ENCODE measurements around the gene ZNF385B.
"Not testable (repeated sequence)": the region's sequence is repeated elsewhere in the genome, so short reads cannot be mapped to it uniquely, and the experiment has no call there.

Gene ZNF385B

GRCh38 chr2:179495315-179495714 lies 366.1 kb downstream of the ZNF385B start:
- DNase-seq (ENCODE audit: insufficient read length): no peak
- FAIRE-seq: no peak
- TF ChIP-seq POLR2AphosphoS5 (IDR thresholded peaks at IDR 0.05; ENCODE audit: low read depth, low read length): no peak
- no peak for TF ChIP-seq TAF1 (IDR thresholded peaks at IDR 0.05; ENCODE audit: borderline replicate concordance, low read depth, low read length)

DNA sequence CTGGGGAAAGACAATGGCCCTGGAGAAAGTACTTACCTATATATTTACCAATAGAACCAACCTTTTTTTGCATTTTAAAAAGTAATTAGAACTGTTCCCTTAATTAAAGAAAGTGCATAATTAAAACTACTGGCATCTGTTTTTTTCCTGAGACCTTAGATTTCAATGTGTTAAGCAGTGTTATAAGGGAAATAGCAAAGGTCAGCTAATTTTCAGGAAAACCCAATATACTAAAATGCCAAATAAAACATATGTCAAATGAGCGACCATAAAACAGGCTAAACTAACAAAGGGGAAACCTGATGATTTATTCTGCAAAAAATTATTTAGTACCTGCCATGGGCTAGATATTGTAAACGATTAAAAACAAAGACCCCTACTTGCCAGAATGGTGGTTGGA lies 372.8 kb downstream of the ZNF385B start:
- no peak for DNase-seq (ENCODE audit: insufficient read length)

DNA sequence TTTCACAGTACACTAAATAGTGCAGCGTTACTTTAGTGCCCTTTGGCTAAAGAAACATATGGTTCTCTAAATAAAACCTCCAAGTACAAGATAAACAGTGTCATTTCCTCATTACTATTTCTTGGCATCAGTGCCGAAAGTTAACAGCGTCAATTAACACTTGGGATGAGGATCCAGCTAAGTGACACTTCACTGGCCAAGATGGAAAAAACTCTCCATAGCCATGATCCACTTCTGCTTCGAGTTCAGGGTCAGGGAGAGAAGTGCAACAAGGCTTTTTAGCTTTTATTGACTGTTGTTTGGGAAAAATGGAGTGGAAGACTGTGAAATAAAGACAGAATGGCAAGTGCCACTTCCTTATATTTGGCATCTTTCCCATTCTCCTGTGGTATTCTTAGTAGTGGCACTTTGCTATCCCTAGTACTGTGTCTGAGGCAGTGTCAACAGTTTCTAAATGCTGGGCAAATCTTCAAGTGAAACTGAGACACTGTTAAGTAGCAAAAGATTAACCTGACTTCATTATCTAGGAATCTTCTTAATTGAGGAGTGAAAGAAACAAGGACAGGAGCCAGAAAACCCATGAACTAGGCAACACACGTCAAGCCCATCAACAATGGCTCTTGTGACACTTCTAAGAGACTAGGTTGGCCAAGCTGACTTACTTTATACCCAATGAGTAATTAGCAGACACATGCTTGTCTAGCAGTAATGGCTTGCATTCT lies 374.2 kb downstream of the ZNF385B start:
- no peak for FAIRE-seq
- no peak for DNase-seq (ENCODE audit: insufficient read length)
- no peak for TF ChIP-seq TAF1 (IDR thresholded peaks at IDR 0.05; ENCODE audit: borderline replicate concordance, low read depth, low read length)
- TF ChIP-seq POLR2AphosphoS5 (IDR thresholded peaks at IDR 0.05; ENCODE audit: low read depth, low read length): no peak
- no peak for TF ChIP-seq POLR2A (IDR thresholded peaks at IDR 0.05; ENCODE audit: low read depth, low read length)

More for the DNA sequence above, 372.8 kb downstream of the ZNF385B start:
- TF ChIP-seq POLR2A (IDR thresholded peaks at IDR 0.05; ENCODE audit: low read depth, low read length): no peak
- TF ChIP-seq TAF1 (IDR thresholded peaks at IDR 0.05; ENCODE audit: borderline replicate concordance, low read depth, low read length): no peak
- TF ChIP-seq POLR2AphosphoS5 (IDR thresholded peaks at IDR 0.05; ENCODE audit: low read depth, low read length): no peak
- FAIRE-seq: no peak

DNA sequence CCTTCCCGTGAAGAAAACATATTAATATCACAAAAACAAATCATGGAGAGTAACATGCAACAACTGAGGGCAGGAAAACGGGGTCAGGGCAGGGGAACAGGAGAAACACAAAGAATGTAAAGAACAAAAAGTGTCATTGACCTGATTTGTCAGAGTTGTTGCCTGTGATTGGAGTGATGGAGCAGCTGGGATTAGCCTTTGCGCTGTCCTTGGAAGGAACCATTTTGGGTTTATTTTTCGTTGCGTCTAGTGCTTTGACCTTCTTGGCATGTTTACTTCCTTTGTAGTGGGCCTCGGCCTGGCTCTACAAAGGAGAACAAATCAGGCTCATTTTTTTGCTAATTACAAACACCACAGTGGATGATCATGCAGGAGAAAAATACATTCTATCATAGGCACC lies 378.3 kb downstream of the ZNF385B start:
- FAIRE-seq (no peak), DNase-seq (ENCODE audit: insufficient read length) (no peak)
- no peak for TF ChIP-seq POLR2AphosphoS5 (IDR thresholded peaks at IDR 0.05; ENCODE audit: low read depth, low read length)
- no peak for TF ChIP-seq TAF1 (IDR thresholded peaks at IDR 0.05; ENCODE audit: borderline replicate concordance, low read depth, low read length)
- TF ChIP-seq POLR2A (IDR thresholded peaks at IDR 0.05; ENCODE audit: low read depth, low read length): no peak

- TF ChIP-seq TAF1 (IDR thresholded peaks at IDR 0.05; ENCODE audit: borderline replicate concordance, low read depth, low read length) (no peak), POLR2AphosphoS5 (IDR thresholded peaks at IDR 0.05; ENCODE audit: low read depth, low read length) (no peak), POLR2A (IDR thresholded peaks at IDR 0.05; ENCODE audit: low read depth, low read length) (no peak)
- no peak for FAIRE-seq
- DNase-seq (ENCODE audit: insufficient read length): no peak
Observed at GRCh38 chr2:179479947-179480346, 381.5 kb downstream of the ZNF385B start.

GRCh38 chr2:179478771-179479170 lies 382.6 kb downstream of the ZNF385B start:
- TF ChIP-seq TAF1 (IDR thresholded peaks at IDR 0.05; ENCODE audit: borderline replicate concordance, low read depth, low read length): no peak
- FAIRE-seq (no peak), DNase-seq (ENCODE audit: insufficient read length) (no peak)

DNA sequence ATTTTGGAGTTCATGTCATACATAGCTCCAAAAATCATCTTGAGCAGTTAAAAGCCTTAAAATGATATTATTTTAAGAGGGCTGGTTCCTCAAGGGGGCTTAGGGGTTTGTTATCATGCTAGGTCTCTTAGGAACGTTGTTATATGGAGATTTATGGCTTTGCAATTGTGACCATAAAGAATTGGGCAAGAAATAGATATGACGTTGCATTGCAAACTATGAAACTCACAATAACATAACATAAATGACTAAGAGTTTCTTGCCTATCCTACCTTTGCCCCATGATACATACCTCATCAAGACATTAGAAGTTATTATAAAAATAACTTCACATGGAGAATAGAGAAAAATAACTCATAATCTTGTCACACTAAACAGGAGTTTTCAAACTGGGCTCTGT lies 390.4 kb downstream of the ZNF385B start:
- TF ChIP-seq POLR2A (IDR thresholded peaks at IDR 0.05; ENCODE audit: low read depth, low read length) (no peak), POLR2AphosphoS5 (IDR thresholded peaks at IDR 0.05; ENCODE audit: low read depth, low read length) (no peak)
- FAIRE-seq (no peak), DNase-seq (ENCODE audit: insufficient read length) (no peak)

DNA sequence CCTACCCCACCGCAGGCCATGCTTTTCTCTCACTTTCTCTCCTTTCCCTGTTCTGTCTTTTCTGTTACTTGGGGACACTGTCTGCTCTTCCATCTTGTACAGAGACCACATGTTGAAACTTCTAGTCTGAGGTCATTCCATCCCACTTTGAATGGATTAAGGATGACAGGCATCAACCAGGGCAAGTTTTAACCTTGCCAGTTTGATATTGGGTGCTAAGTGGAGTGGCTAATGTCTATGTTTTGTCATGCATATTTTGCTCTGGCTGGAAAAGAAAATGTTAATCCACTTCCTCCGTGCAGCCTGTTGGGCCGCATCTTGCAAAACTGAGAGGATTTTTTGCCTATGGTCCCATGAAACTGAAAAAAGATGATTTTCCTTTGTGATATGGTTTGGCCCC lies 391.3 kb downstream of the ZNF385B start:
- FAIRE-seq (no peak), DNase-seq (ENCODE audit: insufficient read length) (no peak)

DNA sequence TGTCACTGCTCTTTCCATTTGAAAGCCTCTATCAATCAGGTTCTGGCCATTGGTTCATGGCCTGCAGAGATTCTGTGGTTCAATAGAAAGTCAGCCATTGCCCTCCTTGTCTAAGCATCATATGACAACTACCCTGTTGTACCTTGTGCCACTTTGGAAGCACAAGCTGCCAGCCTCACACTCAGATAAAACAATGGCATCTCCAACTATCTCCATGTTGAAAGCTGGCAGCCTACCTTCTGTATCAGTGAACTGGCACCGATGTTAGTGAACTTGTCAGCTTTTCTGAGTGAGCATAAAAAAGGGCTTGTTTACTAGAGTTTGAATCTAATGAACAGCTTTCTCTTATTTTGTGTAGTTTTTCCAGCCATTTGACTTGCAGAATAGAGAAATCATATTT lies 393.5 kb downstream of the ZNF385B start:
- TF ChIP-seq TAF1 (IDR thresholded peaks at IDR 0.05; ENCODE audit: borderline replicate concordance, low read depth, low read length): no peak
- TF ChIP-seq POLR2A (IDR thresholded peaks at IDR 0.05; ENCODE audit: low read depth, low read length): no peak
- TF ChIP-seq POLR2AphosphoS5 (IDR thresholded peaks at IDR 0.05; ENCODE audit: low read depth, low read length): no peak
- no peak for DNase-seq (ENCODE audit: insufficient read length)
- FAIRE-seq: no peak

More for the DNA sequence above, 391.3 kb downstream of the ZNF385B start:
- no peak for TF ChIP-seq POLR2A (IDR thresholded peaks at IDR 0.05; ENCODE audit: low read depth, low read length)

GRCh38 chr2:179467111-179467510 lies 394.3 kb downstream of the ZNF385B start:
- no peak for FAIRE-seq

DNA sequence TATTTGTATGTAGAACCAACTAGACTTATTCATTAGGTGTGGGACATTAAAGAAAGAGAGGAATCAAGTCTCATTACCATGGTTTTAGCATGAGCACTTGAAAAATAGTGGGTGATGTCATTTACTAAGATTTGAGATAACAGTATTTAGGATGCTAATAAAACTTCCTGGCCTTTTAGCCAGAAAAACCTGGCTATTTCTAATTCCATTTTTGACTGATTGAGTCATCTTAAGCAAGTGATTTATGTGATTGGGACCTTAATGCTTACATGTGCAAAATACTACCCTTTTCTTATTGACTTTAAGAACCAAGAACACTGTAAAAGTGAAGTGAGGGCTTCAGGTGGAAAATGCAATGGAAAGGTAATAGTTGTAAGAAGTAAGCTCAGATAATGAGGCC lies 400.0 kb downstream of the ZNF385B start:
- DNase-seq (ENCODE audit: insufficient read length) (no peak), FAIRE-seq (no peak)
- TF ChIP-seq POLR2AphosphoS5 (IDR thresholded peaks at IDR 0.05; ENCODE audit: low read depth, low read length) (no peak), TAF1 (IDR thresholded peaks at IDR 0.05; ENCODE audit: borderline replicate concordance, low read depth, low read length) (no peak), POLR2A (IDR thresholded peaks at IDR 0.05; ENCODE audit: low read depth, low read length) (no peak)

More at GRCh38 chr2:179467111-179467510, 394.3 kb downstream of the ZNF385B start:
- no peak for TF ChIP-seq POLR2A (IDR thresholded peaks at IDR 0.05; ENCODE audit: low read depth, low read length)
- TF ChIP-seq POLR2AphosphoS5 (IDR thresholded peaks at IDR 0.05; ENCODE audit: low read depth, low read length): no peak
- TF ChIP-seq TAF1 (IDR thresholded peaks at IDR 0.05; ENCODE audit: borderline replicate concordance, low read depth, low read length): no peak
- no peak for DNase-seq (ENCODE audit: insufficient read length)

DNA sequence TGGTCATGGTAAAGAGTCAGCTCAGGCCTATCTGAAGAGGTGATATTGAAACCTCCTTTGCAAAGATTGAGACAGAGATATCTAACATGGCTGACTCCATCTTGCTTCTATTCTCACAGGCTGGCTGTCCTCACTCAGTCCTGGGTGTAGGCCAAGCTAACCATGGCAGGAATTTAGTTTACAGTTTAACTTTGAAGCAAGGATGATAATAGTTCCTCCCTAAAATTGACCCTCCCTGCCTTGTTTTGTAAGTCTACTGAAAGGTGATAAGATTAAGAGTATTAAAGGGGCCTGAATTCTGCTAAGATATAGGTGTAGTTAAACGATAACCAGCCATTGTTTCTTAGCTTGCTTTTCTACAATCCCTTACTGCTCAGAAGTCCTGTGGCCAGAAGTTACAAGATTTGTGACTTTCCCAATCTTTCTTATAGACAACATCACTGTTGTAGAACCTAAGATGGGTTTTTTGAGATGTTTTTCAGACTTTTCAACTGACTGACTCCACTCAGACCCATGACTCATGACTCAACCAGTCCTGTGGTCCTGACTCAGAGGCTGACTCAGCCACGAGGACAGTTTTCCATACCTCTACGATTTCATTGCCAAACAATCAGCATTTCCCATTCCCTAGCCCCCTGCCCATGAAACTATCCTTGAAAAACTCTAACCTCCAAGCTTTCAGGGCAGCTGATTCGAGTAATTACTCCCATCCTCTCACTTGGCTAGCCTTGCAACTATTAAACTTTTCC lies 401.1 kb downstream of the ZNF385B start:
- no peak for TF ChIP-seq TAF1 (IDR thresholded peaks at IDR 0.05; ENCODE audit: borderline replicate concordance, low read depth, low read length)
- TF ChIP-seq POLR2AphosphoS5 (IDR thresholded peaks at IDR 0.05; ENCODE audit: low read depth, low read length): no peak
- no peak for TF ChIP-seq POLR2A (IDR thresholded peaks at IDR 0.05; ENCODE audit: low read depth, low read length)
- DNase-seq (ENCODE audit: insufficient read length): no peak
- FAIRE-seq: no peak

- DNase-seq (ENCODE audit: insufficient read length): not testable (repeated sequence)
- peak; percentile 5 for FAIRE-seq
Observed at GRCh38 chr2:179458113-179458512, 403.3 kb downstream of the ZNF385B start.
